GM18858 (cell line): ENCODE data around the gene ASIC2.

Experiments
- ATAC-seq: cut with Tn5 transposase; IDR thresholded peaks from one replicate; pipeline ENCODE4 v1.9.1; 2021; ENCODE audit not compliant: unreplicated experiment

ASIC2 gene

DNA sequence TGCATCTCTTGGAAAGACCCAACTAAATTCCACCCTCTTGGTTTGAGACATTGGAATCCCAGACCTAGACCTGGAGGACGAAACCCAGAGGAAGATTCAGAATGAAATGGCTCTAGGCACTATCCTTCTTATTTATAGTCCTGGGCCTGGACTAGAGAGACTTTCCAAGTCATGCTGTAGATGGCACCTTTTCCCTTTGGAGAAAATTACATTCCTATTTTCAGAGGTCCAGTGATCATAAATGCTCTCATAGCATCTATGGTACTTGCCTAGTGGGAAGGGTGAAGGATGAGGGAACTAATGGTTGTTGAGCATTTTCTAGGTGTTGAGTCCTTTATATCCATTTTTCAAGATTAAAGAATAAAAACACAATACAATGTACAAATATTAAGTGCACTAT, 264.3 kb downstream of the ASIC2 start:
- ATAC-seq, result no peak

DNA sequence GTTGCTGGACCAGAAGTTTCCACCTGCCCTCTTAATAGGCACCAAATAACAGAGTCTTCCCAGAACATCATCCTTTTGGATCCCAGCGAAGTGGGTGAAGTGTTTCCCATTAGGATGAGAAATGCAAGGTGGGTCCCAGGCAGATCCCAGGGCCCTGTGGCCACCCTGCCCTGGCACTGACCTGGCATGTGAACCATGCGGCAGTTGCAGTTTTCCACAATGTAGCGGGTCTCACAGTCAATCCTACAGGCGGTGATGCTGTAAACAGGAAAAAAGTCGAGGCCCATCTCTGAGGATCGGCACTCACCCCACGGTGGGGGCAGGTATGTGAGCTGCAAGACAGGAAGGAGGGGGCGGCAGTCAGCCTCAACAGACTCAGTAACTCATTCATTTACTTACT, 265.0 kb downstream of the ASIC2 start:
- no peak for ATAC-seq

DNA sequence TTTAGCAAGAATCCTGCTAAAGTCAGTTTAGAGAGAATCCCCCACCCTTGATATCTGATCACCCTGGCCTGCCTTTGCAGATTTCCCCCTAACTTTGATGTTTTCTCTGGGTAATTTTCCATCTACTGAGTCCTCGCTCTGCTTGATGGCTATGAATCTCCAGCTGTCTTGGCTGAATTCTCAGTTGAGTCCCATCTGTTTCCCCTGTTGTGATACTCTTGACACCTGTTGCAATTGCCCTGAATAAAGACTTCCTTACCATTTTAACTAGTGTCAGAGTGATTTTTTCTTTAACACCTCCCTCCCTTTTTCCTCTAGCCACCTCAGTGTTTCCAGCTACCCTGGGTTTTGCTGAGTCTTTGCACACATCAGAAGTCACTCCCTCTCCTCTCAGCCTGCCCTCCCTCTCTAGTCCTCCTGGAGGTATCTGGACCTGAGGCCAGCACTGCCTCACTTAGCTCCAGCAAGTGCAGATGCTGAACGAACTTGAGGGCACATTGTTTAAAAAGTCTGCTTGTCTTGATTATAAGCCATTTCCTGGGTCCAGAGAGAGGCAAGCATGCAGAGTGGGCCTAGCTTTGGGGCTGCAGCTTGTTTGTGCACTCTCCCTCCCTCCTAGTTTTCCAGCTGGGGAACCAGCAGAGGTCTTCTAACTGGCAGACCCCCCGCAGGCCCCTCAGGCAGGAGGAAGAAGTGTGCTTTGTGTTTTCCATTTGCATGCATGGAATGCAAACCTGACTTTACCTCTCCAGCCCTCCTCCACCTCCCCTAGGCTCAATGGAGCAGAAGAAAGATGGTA, 268.2 kb downstream of the ASIC2 start:
- no peak for ATAC-seq

DNA sequence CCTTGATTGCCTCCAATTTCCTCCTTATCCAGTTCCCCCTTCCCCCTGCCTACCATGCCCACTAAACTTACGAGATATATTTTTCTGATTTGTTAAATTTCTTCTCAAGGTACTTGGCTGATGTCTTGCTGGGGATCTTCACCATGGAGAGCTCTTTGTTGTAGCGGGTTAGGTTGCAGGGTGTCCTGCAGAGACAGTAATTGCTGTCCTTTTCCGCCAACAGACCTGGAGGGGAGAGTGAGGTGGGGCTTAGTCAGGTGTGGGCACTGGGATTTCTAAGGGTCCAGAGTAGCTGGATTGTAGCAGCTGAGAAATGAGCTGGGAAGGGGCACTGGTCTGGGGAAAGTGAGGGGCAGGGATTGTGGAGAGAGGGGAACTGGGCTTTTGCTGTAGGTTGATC, 269.3 kb downstream of the ASIC2 start:
- no peak for ATAC-seq

DNA sequence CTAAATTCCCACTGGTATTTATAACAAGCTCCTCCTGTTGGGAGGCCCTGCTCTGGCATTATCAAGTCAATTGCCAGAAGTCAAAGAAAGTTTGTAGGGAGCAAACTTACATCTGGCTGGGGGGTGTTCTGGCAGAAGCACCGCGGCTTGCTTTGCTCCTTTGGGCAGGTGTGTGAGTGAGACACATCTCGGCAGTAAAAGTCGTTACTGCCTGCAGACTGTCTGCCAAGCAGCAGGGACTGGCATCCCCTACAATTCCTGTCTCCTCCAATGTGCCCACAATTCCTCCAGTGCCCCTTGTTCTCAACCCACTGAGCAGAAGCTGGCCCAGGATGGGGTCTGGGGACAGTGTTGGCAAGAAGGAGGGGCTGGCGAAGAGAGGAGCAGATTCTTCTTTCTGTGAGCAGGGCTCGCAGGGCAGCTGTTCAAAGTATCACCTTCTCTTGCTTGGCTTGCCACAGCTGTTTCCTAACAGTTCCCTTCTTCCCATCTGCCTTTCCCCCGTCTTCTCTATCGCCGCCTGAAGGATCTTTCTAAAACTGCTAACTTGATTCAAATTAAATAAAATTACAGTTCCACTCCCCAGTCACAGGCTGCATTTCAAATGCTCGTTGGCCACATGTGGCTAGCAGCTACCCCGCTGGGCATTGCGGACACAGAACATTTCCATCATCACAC, 271.2 kb downstream of the ASIC2 start:
- no peak for ATAC-seq

DNA sequence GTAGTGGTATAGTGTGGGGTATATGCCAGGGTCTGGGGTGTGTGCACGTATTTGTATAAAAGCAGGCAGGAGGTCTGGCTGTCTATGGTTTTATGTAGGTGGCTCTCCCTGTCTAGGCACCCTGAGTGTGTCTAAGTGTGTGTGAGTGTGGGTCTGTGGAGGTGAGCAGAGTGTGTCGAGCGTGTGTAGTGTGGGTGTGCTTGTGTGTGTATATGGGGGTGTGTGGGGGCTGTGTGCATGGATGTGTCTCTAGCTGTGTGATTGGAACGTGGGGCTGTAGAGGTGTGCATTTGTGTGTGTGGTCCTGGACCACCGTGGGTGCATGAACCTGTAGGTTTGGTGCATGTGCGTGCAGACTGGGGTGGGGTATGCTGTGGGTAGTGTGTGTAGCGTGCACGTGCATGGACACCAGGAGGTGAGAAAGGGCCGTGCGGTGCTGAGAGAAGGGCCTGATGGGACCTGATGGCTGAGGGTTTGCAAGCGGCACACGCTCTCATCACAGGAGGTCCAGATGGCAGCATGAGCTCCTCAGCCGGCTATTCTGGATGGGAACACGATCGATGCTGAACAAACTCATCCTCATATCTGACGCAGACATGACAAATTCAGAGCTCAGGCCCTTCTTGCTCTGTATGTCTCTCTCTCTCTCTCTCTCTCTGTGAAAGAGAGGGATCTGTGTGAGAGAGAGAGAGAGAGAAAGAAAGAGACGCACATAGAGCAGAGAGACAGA, 273.8 kb downstream of the ASIC2 start:
- no peak for ATAC-seq

DNA sequence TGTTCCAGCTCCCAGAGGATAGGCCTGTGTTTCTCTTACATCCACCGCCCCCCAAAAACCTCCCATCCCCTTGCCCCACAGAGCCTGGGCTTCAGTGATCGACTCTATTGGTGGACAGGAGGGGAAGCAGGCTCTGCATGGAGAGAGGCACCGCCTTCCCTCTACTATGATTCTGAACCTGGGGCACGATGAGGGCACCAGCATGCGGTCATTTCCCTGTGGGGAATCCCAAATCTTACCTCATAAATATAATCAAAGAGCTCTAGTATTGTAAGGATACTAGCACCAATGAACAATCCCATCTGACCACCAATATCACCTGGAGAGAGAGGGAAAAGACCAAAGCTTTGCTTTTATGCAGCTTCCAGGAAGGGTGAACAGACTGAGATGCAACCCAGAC, 275.7 kb downstream of the ASIC2 start:
- ATAC-seq, result no peak

DNA sequence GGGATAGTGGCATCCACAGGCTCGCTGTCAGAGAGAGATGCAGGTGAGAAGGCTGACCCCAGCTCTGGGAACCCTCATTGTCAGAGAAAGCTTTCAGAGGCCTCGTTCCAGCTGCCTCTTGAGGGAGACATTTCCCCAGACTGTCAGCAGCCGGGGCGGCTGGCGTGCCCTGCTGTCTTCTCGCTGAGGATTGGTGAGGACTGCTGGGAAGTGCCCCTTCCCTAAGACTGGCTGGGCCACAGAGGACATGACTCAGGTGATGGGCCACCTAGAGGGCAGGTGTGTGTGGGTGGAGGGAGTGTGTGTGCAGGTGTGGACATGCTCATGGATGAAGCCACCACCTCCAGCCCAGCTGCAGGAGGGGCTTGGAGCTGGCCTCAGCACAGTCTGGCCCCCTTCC, 276.2 kb downstream of the ASIC2 start:
- ATAC-seq, result no peak

DNA sequence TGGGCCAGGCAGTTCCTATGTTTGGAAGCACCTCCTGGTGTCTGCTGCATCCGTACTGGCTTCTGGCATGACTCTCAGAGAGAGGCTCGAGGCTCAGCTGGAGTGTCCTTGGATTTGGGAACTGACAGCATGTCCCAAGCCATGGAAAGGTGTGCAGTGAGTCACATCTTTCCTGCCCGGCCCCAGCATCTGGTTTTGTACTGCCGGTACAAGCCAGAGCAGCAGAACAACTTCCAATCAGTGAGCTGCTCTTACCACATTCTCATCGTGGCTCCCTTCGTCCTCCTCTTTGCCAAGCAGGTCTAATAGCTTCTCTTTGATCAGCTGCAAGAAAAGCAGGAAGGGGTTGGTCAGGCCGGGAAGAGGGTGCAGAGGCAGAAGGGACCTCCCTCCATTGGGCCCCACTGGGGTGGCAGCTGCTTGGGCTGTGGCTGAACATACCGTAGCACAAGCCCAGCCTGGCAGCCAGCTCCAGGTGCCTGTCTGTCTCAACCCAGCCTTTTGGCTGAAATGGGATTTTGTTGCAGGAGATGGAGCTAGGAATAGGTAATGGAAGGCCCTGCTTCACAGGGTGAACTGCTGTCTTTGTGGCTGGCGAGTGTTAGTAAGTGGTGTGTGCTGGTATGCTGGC, 277.3 kb downstream of the ASIC2 start:
- ATAC-seq, result no peak

DNA sequence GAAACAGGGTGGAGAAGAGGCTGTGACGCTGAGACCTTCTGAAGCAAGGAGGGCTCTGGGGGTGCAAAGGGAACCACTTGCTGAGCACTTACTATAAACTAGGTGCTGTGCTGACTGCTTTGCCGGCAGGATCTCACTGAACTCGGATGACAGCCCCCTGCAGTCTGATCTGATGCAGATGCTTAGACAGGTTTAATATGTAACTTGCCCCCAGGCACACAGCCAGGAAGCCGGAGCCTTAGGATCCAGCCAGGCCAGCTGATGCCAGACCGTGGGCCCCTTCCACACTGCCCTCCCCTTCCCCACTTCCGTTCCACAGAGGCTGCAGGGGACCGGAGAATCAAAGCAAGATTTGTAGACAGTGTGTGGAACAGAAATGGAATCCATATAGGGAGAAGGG, 278.3 kb downstream of the ASIC2 start:
- no peak for ATAC-seq

DNA sequence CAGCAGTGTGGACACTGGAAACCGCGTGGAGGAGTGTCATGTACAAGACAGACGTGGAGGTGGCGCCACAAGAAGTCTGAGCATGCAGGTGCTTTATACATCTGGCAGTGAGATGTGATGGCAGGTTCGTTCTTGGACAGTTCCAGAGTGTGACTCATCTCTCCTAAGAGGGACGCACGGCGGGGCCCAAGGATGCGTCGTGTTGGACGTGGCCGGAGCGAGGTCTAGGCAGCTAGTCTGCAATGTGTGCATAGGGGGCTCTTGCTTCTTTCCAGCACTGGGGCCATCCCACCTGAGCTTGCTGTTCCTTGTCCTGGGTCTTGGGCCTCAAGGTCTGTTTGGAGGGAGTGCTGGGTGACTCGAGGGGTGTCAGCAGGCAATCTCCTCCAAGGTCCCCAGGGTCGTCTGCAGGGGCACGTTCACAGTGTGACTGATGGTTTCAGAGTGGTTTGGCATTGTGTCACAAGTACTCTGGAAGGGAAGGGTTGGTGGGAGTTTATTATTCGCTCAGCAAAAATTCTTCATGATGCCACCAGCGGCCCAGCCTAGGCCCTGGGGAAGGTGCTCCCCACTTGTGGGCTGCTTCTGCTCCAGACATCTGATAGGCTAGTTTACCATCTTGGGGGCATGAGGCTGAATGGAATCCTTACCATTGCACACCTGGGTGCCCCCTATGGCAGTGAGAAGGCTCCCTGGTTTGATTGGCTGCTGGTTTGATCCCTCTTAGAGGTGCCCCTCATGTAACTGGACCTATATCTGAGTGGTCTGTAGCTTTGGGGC, 279.3 kb downstream of the ASIC2 start:
- no peak for ATAC-seq

DNA sequence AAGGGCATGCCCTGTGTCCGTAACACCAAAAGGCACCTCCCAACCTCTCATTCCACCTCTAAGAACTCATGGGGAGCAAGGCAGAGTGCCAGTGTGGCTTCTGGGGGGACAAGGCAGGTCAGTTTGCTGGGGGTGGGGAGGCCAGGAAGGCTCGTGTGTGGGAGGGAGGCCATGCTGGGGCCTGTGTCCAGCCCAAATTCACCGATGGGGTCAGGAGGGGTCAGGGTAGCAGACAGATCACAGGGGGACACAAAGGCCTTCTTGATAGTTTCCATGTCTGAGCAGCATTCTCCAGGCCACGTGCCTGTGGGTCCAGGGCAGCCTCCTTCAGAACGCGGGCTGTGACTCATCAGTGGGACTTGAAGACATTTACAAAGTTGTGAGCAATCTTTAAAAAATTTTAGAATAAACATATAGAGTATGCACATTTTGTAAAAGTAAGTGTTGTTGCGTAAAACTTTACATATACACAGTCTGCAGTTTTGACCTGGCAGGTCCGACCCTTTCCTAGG, 280.5 kb downstream of the ASIC2 start:
- no peak for ATAC-seq

DNA sequence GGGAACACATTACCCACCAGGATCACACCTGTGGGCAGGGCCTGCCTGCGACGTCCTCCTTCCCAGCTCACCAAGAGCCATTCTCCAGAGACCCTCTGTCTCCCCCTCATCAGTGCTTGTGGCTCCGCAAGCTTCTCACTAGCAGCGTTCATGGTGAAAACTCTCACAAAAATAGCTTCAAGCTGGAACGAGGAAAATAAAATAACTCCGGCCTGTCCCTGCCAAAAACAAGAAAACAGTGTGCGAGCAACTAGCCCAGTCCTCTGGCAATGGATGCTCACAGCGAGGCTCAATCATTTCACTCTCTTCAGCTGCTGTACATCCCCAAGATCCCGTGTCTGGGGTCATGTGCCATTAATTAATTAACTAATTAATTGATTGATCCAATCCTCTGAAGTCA, 283.5 kb downstream of the ASIC2 start:
- no peak for ATAC-seq

DNA sequence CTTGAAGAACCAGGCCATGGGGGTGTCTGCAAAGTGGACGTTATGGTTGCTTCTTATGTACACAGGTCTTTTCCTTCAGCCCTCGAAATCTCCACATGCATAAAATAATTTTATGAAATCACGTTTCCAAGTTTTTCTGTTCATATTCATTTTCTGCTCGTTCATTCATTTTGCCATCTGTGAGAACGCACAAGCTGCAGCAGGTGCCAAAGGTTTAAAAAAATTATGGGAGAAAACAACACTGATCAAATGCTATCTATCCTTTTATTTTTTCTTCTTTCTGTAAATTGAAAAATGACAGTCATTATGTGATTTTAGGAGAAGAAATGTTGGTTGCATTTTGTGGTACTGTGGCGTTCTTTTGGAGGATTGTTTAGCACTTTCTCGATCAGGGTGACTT, 285.9 kb downstream of the ASIC2 start:
- ATAC-seq, result no peak

DNA sequence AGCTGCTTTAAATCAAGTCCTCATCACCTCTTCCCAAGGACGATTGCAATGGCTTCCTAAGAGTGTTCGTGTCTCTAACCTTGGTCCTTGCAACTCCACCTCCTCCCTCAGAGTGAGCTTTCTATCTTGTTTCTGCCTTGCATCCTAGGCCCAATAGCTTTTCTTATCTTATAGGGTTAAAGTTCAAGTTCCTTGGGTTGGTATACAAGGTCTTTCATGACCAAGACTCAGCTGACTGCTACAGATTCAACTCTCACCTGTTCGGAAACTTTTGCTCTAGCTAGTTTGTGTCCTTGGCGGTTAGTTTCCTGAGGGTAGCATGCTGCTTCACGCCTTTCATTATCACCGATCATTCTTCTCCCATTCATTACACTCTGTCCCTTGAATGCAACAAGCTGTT, 290.8 kb downstream of the ASIC2 start:
- no peak for ATAC-seq

DNA sequence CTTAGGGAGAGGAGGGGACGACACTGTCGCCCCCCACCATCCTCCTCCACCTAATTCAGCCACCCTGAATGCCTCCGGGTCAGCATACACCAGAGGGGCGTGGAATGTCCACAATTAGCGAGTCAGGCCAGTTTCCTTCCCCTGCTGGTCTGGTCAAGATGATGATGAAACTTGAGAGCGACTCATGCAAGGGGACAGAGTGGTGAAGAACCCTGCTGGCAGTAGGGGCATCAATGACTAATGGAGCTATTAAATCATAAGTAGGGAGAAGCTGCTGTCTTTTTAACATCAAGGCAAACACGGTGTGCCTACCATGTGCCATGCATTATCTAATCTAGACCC, 294.2 kb downstream of the ASIC2 start:
- no peak for ATAC-seq

DNA sequence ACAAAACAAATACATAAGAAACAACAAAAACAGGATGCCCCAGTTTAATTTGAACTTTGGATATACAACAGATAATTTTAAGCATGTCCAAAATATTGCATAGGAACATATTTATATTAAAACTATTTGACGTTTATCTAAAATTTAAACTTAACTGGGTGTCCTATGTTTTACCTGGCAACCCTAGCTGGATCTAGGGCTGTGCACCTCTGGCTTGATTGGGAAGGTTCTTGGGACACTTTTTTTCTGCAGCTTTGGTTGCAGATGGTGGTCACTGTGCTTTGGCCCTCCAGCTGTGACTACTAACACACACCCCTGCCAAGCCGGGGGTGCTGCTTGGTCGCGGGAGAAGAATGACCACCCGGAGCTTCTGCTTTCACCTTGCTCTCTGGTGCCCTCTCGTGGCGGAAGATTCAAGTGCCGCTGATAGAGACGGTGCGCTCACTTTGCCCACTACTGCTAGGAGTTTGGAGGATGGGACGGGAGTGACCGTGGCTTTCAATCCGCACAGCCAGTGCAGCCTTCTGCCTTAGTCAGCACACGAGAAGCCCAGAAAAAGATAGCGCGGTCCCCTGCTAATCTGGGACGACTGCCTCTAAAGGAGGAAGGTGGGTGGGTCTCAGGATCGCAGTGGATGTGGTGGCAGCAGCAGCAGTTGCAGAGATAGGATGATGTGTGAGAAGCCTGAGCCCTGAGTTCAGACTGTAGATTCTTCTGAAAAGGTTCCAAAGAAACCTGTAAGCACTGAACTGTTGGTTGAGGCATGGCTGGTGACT, 294.8 kb downstream of the ASIC2 start:
- no peak for ATAC-seq

DNA sequence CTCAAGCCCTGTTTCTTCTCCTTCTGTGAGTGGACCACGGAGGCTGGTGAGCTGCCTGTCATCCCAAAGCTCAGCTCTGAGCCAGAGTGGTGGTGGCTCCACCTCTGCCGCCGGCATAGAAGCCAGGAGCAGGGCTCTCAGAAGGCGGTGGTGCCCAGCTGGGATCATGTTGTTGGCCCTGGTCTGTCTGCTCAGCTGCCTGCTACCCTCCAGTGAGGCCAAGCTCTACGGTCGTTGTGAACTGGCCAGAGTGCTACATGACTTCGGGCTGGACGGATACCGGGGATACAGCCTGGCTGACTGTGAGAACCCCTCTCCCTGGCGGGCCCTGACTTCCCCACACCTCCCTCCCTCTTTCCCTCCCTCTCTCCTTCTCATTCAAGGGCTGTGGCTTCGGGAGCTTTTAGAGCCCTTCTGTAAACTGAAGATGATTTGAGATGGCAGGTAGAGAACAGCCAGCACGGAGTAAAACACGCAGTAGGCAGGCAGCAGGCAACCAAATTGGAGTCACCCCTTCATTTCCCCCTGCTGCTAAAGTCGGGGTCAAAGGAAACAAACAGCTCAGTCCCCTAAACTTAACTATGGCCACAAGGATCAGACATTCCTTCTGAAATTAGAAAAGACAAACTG, 297.6 kb downstream of the ASIC2 start:
- ATAC-seq, result no peak

DNA sequence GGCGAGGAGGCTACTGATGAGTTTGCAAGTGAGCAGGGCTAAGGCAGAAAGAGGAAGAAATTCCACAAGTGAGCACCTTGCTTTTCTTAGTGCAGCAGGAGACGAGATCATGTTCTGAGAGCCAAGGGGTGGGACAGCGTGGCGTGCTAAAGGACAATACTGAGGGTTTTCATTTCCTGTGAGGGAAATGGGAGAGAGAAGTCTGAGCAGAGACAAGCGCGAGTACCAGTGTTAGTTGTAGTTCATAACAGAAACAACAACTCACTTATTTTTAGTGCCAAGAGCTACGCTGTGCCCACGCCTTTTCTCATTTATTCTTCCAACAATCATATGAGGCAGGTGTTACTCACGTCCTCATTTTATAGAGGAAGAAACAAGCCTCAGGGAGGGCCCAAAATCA, 299.1 kb downstream of the ASIC2 start:
- ATAC-seq, result no peak
